Uterus (tissue), 2 donors: ENCODE measurements around the gene CPSF2.

Source experiments
- POLR2A ChIP-seq, 2 donors: fragments of 450-650 bp; IDR thresholded peaks; one replicate each; pipeline ENCODE4 v1.6.1; 2016; ENCODE audit warnings: antibody characterized with exemption in 2 of 2, mild to moderate bottlenecking in 1 of 2, moderate library complexity in 1 of 2
- TF ChIP-seq, protein P1 (sequence below), 4 experiments: fragments of 200-600 bp in 2 of 4; fragments of 450-650 bp in 2 of 4; sonication (generic) in 2 of 4; IDR thresholded peaks; one replicate each; pipeline ENCODE4 v1.5.1; 2016 to 2019; ENCODE audit warnings: antibody characterized with exemption in 4 of 4, mild to moderate bottlenecking in 2 of 4, moderate library complexity in 1 of 4

GRCh38 chr14:92176476-92176875 is 54.7 kb downstream of the CPSF2 start:
- TF ChIP-seq, protein P1, sequence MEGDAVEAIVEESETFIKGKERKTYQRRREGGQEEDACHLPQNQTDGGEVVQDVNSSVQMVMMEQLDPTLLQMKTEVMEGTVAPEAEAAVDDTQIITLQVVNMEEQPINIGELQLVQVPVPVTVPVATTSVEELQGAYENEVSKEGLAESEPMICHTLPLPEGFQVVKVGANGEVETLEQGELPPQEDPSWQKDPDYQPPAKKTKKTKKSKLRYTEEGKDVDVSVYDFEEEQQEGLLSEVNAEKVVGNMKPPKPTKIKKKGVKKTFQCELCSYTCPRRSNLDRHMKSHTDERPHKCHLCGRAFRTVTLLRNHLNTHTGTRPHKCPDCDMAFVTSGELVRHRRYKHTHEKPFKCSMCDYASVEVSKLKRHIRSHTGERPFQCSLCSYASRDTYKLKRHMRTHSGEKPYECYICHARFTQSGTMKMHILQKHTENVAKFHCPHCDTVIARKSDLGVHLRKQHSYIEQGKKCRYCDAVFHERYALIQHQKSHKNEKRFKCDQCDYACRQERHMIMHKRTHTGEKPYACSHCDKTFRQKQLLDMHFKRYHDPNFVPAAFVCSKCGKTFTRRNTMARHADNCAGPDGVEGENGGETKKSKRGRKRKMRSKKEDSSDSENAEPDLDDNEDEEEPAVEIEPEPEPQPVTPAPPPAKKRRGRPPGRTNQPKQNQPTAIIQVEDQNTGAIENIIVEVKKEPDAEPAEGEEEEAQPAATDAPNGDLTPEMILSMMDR (IDR thresholded peaks at IDR 0.05) = no peak
- TF ChIP-seq POLR2A (IDR thresholded peaks at IDR 0.05) = no peak
